Esophagus squamous epithelium (tissue), 5 donors: ENCODE results near the gene CLEC2B. TPM values are rescaled to one million over a fixed set of nuclear protein-coding genes. Genes with fewer than 3 reads are reported as not detected.

Source experiments
- DNase-seq: peaks from one replicate; lab custom pipeline; 2025; lab: John Stamatoyannopoulos, UW
- H3K27ac ChIP-seq, 4 donors: fragments of 200-600 bp; sonication (generic); one replicate each; pipeline ENCODE4 v1.5.1; 2016 to 2019; ENCODE audit warnings: mild to moderate bottlenecking in 1 of 4
- H3K27me3 ChIP-seq, 4 donors: fragments of 200-600 bp; sonication (generic); 1 replicate in 3 of 4; 2 replicates in 1 of 4; pipeline versions ENCODE4 v1.5.1 to v1.6.0; 2017 to 2021; ENCODE audit warnings: antibody characterized with exemption in 1 of 4
- H3K36me3 ChIP-seq, 3 donors: fragments of 200-600 bp; sonication (generic); one replicate each; pipeline ENCODE4 v1.5.1; 2016 to 2019
- H3K4me1 ChIP-seq, 3 donors: fragments of 200-600 bp; sonication (generic); one replicate each; pipeline ENCODE4 v1.5.1; 2017 to 2019
- H3K4me3 ChIP-seq, 4 donors: fragments of 200-600 bp; sonication (generic); 1 replicate in 3 of 4; 2 replicates in 1 of 4; pipeline ENCODE4 v1.5.1; 2016 to 2019; ENCODE audit warnings: mild to moderate bottlenecking in 2 of 4, moderate library complexity in 1 of 4
- H3K9me3 ChIP-seq, 3 donors: fragments of 200-600 bp; sonication (generic); one replicate each; pipeline ENCODE4 v1.5.1; 2016 to 2019
- POLR2A ChIP-seq, 4 donors: fragments of 450-650 bp; IDR thresholded peaks; one replicate each; pipeline ENCODE4 v1.6.1; 2017; ENCODE audit warnings: antibody characterized with exemption in 4 of 4, mild to moderate bottlenecking in 4 of 4, moderate library complexity in 3 of 4
- WGBS, 2 donors: methylation state at CpG; one replicate each; pipeline ENCODE4 v1.1.5; 2018; 5-methylcytosine and 5-hydroxymethylcytosine counted together
- intact Hi-C: fragments of 100-400 bp; cut with DNase I; formaldehyde crosslinking; loops from one replicate; pipeline ENCODE4 v1.15.0; 2022
- total RNA-seq, 4 donors: library from RNA; depleted of rRNA; stranded (reverse); fragments of >200 nt; gene quantifications; one replicate each; pipeline ENCODE4 v1.1.0, GENCODE V29; 2016
- TF ChIP-seq, protein P1 (sequence below), 6 experiments: fragments of 450-650 bp in 4 of 6; fragments of 200-600 bp in 2 of 6; sonication (generic) in 2 of 6; IDR thresholded peaks; one replicate each; pipeline ENCODE4 v1.5.1; 2016 to 2019; ENCODE audit warnings: antibody characterized with exemption in 6 of 6, mild to moderate bottlenecking in 4 of 6, moderate library complexity in 4 of 6
- donor health status: DM: yes; HTN: yes; CAD: no.

CLEC2B gene
- total RNA-seq, 4 donors from 2014 or later, result 6.0 to 29.4 (median 14.9) TPM

DNA sequence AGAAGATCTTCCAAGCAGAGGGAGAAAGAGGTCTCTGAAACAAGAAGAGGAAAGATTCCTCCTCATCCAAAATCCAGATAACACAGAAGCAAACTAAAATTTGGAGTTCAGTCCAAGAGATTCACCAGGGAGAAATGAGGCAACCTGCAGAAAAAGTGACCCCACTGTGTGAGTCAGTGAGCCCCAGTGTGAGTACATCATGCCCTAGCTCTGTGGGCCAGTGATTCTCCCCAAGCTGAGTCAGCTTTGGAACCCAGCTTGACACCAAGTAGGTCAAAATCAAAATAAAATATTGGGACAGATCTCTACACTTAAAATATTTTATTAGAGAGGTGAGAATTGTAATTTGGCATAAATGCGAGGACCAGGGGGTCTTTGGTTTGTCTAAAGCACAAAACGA is 17.2 kb downstream of the CLEC2B start:
- Histone ChIP-seq H3K36me3 (peaks cover 0 to 54% (median 3%) of the 10 kb centered on the region in 3 donors), H3K9me3 (peaks cover 0 to 15% (median 0%) of the 10 kb centered on the region in 3 donors), H3K4me1 (no peaks in the 10 kb centered on the region), H3K27ac (no peak overlapping the region), H3K27me3 (no peaks in the 10 kb centered on the region), H3K4me3 (no peak overlapping the region)
- intact Hi-C loops, result no loop called here
- TF ChIP-seq, protein P1, sequence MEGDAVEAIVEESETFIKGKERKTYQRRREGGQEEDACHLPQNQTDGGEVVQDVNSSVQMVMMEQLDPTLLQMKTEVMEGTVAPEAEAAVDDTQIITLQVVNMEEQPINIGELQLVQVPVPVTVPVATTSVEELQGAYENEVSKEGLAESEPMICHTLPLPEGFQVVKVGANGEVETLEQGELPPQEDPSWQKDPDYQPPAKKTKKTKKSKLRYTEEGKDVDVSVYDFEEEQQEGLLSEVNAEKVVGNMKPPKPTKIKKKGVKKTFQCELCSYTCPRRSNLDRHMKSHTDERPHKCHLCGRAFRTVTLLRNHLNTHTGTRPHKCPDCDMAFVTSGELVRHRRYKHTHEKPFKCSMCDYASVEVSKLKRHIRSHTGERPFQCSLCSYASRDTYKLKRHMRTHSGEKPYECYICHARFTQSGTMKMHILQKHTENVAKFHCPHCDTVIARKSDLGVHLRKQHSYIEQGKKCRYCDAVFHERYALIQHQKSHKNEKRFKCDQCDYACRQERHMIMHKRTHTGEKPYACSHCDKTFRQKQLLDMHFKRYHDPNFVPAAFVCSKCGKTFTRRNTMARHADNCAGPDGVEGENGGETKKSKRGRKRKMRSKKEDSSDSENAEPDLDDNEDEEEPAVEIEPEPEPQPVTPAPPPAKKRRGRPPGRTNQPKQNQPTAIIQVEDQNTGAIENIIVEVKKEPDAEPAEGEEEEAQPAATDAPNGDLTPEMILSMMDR (IDR thresholded peaks at IDR 0.05), result no peak
- TF ChIP-seq POLR2A (IDR thresholded peaks at IDR 0.05), result no peak
- WGBS, 2 donors, result 91 to 93% methylated on average over 2 of the region's 2 CpGs
- no peak for DNase-seq

DNA sequence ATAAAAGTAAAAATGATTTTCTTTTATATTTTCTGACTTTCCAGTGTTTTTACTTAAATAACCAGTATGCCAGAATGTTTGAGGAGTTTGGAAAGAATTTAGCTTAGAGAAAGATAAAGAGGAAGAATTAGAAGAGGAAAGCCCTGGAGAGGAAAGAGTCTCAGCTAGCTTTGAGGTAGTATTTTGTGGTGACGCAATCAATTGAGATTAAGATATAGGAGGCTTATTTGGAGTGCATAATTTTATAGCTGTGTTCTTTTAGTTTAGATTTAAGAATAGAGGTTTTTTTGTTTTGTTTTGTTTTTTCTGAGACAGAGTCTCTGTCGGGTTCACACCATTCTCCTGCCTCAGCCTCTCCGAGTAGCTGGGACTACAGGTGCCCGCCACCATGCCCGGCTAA is 18.1 kb downstream of the CLEC2B start:
- intact Hi-C loops, result no loop called here
- no peak for DNase-seq
- Histone ChIP-seq H3K4me3 (no peak overlapping the region), H3K9me3 (peaks cover 0 to 15% (median 0%) of the 10 kb centered on the region in 3 donors), H3K4me1 (no peaks in the 10 kb centered on the region), H3K27ac (no peak overlapping the region), H3K27me3 (no peaks in the 10 kb centered on the region), H3K36me3 (peaks cover 0 to 45% (median 3%) of the 10 kb centered on the region in 3 donors)
- 92 to 94% methylated on average over 5 of the region's 5 CpGs for WGBS, 2 donors
- TF ChIP-seq POLR2A (IDR thresholded peaks at IDR 0.05), result no peak
- TF ChIP-seq, protein P1 (IDR thresholded peaks at IDR 0.05), result no peak

DNA sequence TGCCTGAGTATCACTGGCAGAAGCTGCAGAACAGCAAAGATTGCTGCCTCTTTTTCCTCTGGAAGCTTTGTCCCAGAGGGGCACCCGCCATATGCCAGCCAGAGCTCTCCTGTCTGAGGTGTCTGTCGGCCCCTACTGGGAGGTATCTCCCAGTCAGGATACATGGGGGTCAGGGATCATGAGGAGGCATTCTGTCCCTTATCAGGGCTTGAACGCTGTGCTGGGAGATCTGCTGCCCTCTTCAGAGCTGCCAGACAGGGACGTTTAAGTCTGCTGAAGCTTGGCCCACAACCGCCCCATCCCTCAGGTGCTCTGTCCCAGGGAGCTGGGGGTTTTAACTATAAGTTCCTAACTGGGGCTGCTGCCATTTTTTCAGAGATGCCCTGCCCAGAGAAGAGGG is 20.3 kb downstream of the CLEC2B start:
- H3K4me3 ChIP-seq, result no peak overlapping the region
- TF ChIP-seq POLR2A (IDR thresholded peaks at IDR 0.05), result no peak
- TF ChIP-seq, protein P1 (IDR thresholded peaks at IDR 0.05), result no peak
- no peaks in the 10 kb centered on the region for H3K27me3 ChIP-seq
- intact Hi-C loops, result no loop called here
- 92% methylated on average over 2 of the region's 5 CpGs; no CpG with 5 or more reads in 1 of the 2 donors for WGBS, 2 donors
- H3K9me3 ChIP-seq, result peaks cover 0 to 15% (median 0%) of the 10 kb centered on the region in 3 donors
- H3K4me1 ChIP-seq, result no peaks in the 10 kb centered on the region
- peaks cover 0 to 26% (median 3%) of the 10 kb centered on the region in 3 donors for H3K36me3 ChIP-seq
- DNase-seq, result no peak
- H3K27ac ChIP-seq, result no peak overlapping the region

DNA sequence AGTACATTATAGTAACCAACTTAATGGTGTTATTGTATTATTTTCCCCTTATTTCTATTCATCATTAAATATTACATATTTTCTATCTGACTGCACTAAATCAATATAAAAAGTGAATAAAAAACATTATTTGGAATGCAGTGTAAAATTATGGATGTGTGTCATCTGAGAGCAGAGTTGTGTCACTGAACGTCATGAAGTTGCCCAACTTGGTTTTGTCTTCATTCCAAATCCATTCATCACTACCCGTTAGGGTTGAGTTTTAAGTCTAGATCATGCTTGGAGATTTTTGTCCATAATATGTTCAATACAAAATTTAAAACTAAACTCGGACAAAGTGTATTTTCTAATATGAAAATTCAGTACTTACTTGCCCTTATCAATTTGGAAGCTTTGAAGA is 25.7 kb downstream of the CLEC2B start:
- Histone ChIP-seq H3K27ac (no peak overlapping the region), H3K4me1 (no peaks in the 10 kb centered on the region), H3K27me3 (no peaks in the 10 kb centered on the region), H3K9me3 (no peaks in the 10 kb centered on the region), H3K4me3 (no peak overlapping the region), H3K36me3 (no peaks in the 10 kb centered on the region)
- no peak for DNase-seq
- intact Hi-C loops, result no loop called here
- TF ChIP-seq, protein P1 (IDR thresholded peaks at IDR 0.05), result no peak
- TF ChIP-seq POLR2A (IDR thresholded peaks at IDR 0.05), result no peak
- 54 to 55% methylated on average over 3 of the region's 3 CpGs for WGBS, 2 donors

DNA sequence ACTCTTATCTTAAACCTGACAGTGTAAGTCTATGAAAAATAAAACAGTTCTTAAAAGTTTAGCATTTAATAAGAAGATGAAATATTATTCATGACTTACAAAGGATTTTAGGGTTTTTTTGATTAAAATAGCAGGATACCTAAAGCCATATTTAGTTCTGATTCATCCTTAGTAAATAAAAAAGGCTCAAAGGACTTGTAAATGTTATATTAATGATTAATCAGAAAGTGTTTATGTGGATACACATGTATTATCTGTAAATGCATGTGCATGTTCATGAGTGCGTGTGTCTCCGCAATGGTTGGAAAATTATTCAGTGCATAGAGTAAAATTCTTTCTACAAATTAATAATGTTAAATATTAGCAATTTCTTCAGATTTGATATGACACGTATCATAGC is 37.4 kb downstream of the CLEC2B start:
- Histone ChIP-seq H3K4me3 (no peak overlapping the region), H3K9me3 (no peaks in the 10 kb centered on the region), H3K27me3 (no peaks in the 10 kb centered on the region), H3K4me1 (no peaks in the 10 kb centered on the region), H3K36me3 (no peaks in the 10 kb centered on the region), H3K27ac (no peak overlapping the region)
- 56 to 59% methylated on average over 3 of the region's 3 CpGs for WGBS, 2 donors
- no peak for TF ChIP-seq POLR2A (IDR thresholded peaks at IDR 0.05)
- TF ChIP-seq, protein P1 (IDR thresholded peaks at IDR 0.05), result no peak
- DNase-seq, result no peak
- intact Hi-C loops, result no loop called here
